Activated CD4-positive, alpha-beta memory T cell treated with anti-CD3 and anti-CD28 coated beads for 36 hours (primary cell): Measurements from ENCODE around the gene MIA3. TPM values are rescaled to one million over a fixed set of nuclear protein-coding genes. Genes with fewer than 3 reads are reported as not detected.
"Not testable (repeated sequence)": the region's sequence is repeated elsewhere in the genome, so short reads cannot be mapped to it uniquely, and the experiment has no call there.

ENCODE experiments used
- CTCF ChIA-PET: fragments of 350-600 bp; sonication (Branson Sonifier 250); formaldehyde crosslinking; loops from one replicate; lab custom pipeline; 2021; ENCODE audit warnings: antibody characterized with exemption, inconsistent platforms; lab: Charles Lee
- POLR2A ChIA-PET: fragments of 350-600 bp; sonication (Branson Sonifier 250); formaldehyde crosslinking; loops from one replicate; lab custom pipeline; 2021; ENCODE audit warnings: antibody characterized with exemption; lab: Charles Lee
- DNase-seq: peaks from one replicate; pipeline ENCODE4 v3.0.0-alpha.2; 2020
- H3K27ac Mint-ChIP-seq: one replicate; pipeline ENCODE4 v1.8.0; 2021; ENCODE audit warnings: mixed read lengths
- H3K27me3 Mint-ChIP-seq: one replicate; pipeline ENCODE4 v1.8.0; 2021; ENCODE audit warnings: mixed read lengths
- H3K36me3 Mint-ChIP-seq: one replicate; pipeline ENCODE4 v1.8.0; 2021; ENCODE audit warnings: mixed read lengths
- H3K4me1 Mint-ChIP-seq: one replicate; pipeline ENCODE4 v1.8.0; 2021; ENCODE audit warnings: low read depth, mixed read lengths
- H3K4me3 Mint-ChIP-seq: one replicate; pipeline ENCODE4 v1.8.0; 2021; ENCODE audit warnings: mild to moderate bottlenecking, mixed read lengths
- H3K9me3 Mint-ChIP-seq: one replicate; pipeline ENCODE4 v1.8.0; 2021; ENCODE audit warnings: mixed read lengths
- intact Hi-C: fragments of 100-400 bp; cut with micrococcal nuclease; formaldehyde crosslinking; loops from one replicate; pipeline ENCODE4 v1.15.1; 2023
- total RNA-seq, 2 experiments: library from RNA; stranded (reverse); gene quantifications; one replicate each; pipeline ENCODE4 v1.2.3, GENCODE V29; 2021

Gene MIA3
- total RNA-seq, 2 experiments from 2014 or later = 41.5 to 43.2 TPM

GRCh38 chr1:222600281-222600680 lies 17.6 kb upstream of the MIA3 start:
- no peaks in the 10 kb centered on the region for H3K27me3 Mint-ChIP-seq
- peaks cover 4% of the 10 kb centered on the region for H3K9me3 Mint-ChIP-seq
- ChIA-PET POLR2A (no interaction called here), CTCF (interaction anchor here (1.0 kb wide), 1 partner anchor 34 kb away, joined by 3 read pairs; no protein-coding TSS in a partner anchor)
- no peak for DNase-seq
- no peak overlapping the region for H3K4me3 Mint-ChIP-seq
- intact Hi-C loops = no loop called here
- H3K4me1 Mint-ChIP-seq = no peaks in the 10 kb centered on the region
- no peaks in the 10 kb centered on the region for H3K36me3 Mint-ChIP-seq
- no peak overlapping the region for H3K27ac Mint-ChIP-seq

GRCh38 chr1:222601257-222601656 lies 16.6 kb upstream of the MIA3 start:
- POLR2A ChIA-PET = no interaction called here
- Mint-ChIP-seq H3K9me3 (no peaks in the 10 kb centered on the region), H3K27me3 (no peaks in the 10 kb centered on the region), H3K27ac (no peak overlapping the region), H3K4me3 (no peak overlapping the region), H3K4me1 (no peaks in the 10 kb centered on the region), H3K36me3 (no peaks in the 10 kb centered on the region)
- CTCF ChIA-PET = no interaction called here
- intact Hi-C loops = no loop called here
- DNase-seq = no peak

DNA sequence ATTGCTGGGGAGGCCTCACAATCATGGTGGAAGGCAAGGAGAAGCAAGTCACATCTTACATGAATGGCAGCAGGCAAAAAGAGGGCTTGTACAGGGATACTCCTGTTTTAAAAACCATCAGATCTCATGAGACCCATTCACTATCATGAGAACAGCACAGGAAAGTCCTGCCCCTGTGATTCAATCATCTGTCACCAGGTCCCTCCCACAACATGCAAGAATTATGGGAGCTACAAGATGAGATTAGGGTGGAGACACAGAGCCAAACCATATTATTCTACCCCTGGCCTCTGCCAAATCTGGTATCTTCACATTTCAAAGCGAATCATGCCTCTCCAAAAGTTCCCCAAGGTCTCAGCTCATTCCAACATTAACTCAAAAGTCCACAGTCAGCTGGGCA lies 11.1 kb upstream of the MIA3 start:
- no peak for DNase-seq
- Mint-ChIP-seq H3K36me3 (peaks cover 3% of the 10 kb centered on the region), H3K4me1 (no peaks in the 10 kb centered on the region), H3K9me3 (no peaks in the 10 kb centered on the region), H3K27me3 (peaks cover 4% of the 10 kb centered on the region), H3K27ac (no peak overlapping the region), H3K4me3 (no peak overlapping the region)
- ChIA-PET POLR2A (no interaction called here), CTCF (interaction anchor here (0.8 to 1.4 kb wide), 2 partner anchors 27 to 514 kb away, joined by 3 to 6 read pairs; no protein-coding TSS in a partner anchor)
- intact Hi-C loops = no loop called here

DNA sequence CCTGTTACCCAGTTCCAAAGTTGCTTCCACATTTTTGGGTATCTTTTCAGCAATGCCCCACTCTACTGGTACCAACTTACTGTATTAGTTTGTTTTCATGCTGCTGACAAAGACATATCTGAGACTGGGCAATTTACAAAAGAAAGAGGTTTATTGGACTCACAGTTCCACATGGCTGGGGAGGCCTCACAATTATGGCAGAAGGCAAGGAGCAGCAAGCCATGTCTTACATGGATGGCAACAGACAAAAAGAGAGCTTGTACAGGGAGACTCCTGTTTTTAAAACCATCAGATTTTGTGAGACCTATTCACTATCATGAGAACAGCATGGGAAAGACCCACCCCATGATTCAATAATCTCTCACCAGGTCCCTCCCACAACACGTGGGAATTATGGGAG lies 8.8 kb upstream of the MIA3 start:
- H3K9me3 Mint-ChIP-seq, H3K27ac Mint-ChIP-seq, DNase-seq, H3K36me3 Mint-ChIP-seq, H3K4me1 Mint-ChIP-seq, intact Hi-C loops, CTCF ChIA-PET, H3K4me3 Mint-ChIP-seq, POLR2A ChIA-PET: not testable (repeated sequence)
- peaks cover 11% of the 10 kb centered on the region for H3K27me3 Mint-ChIP-seq

GRCh38 chr1:222610728-222611127 lies 7.2 kb upstream of the MIA3 start:
- Mint-ChIP-seq H3K4me1 (no peaks in the 10 kb centered on the region), H3K27ac (no peak overlapping the region), H3K36me3 (peaks cover 3% of the 10 kb centered on the region), H3K9me3 (no peaks in the 10 kb centered on the region), H3K4me3 (no peak overlapping the region), H3K27me3 (peaks cover 19% of the 10 kb centered on the region)
- ChIA-PET CTCF (no interaction called here), POLR2A (no interaction called here)
- DNase-seq = no peak
- intact Hi-C loops = no loop called here

GRCh38 chr1:222613627-222614026 lies 4.3 kb upstream of the MIA3 start:
- Mint-ChIP-seq H3K27ac (no peak overlapping the region), H3K36me3 (peaks cover 3% of the 10 kb centered on the region), H3K9me3 (no peaks in the 10 kb centered on the region), H3K4me3 (no peak overlapping the region), H3K27me3 (peaks cover 19% of the 10 kb centered on the region), H3K4me1 (no peaks in the 10 kb centered on the region)
- ChIA-PET CTCF (interaction anchor here (0.6 kb wide), 1 partner anchor 19 kb away, joined by 3 read pairs; no protein-coding TSS in a partner anchor), POLR2A (no interaction called here)
- no peak for DNase-seq
- intact Hi-C loops = no loop called here

GRCh38 chr1:222616525-222616924 lies 1.4 kb upstream of the MIA3 start:
- Mint-ChIP-seq H3K36me3 (no peaks in the 10 kb centered on the region), H3K27me3 (peaks cover 16% of the 10 kb centered on the region), H3K27ac (no peak overlapping the region), H3K4me1 (peaks cover 24% of the 10 kb centered on the region), H3K4me3 (no peak overlapping the region), H3K9me3 (no peaks in the 10 kb centered on the region)
- ChIA-PET CTCF (no interaction called here), POLR2A (interaction anchor here (0.7 kb wide), 1 partner anchor 63 kb away, joined by 3 read pairs; no protein-coding TSS in a partner anchor)
- no peak for DNase-seq
- intact Hi-C loops = loop anchor here (5.0 kb wide), 1 partner anchor 201 kb away; the partner anchor contains the start of gene DISP1

DNA sequence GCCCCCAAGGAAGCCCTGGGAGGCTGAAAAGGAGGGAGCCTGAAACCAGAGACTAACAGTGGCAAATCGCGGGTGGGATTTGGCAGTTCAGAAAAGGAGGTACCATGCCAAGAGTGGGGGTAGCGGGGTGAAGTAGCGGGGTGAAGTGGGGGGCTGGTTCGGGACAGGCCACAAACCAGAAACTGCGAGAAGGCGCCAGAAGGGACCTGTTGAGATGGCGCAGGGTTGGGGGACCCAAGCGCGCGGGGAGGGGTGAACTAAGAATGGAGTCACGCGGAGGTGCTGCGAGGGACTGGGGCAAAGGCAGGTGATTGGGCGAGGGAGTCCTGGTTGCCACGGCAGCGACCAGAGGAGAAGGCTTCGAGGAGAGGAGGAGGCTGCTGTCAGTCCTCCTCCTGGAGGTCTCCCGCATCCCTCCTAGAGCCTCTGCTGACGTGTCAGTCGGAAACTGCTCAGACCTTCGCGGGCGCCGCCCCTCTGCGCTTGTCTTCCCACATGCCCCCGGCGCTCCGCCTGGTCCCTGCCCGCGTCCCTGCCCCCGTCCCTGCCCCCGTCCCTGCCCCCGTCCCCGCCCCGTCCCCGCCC lies 438 bp upstream of the MIA3 start:
- H3K4me3 Mint-ChIP-seq = peak overlapping the region; percentile 79
- H3K27ac Mint-ChIP-seq = peak overlapping the region; percentile 63
- H3K4me1 Mint-ChIP-seq = peaks cover 24% of the 10 kb centered on the region
- POLR2A ChIA-PET = no interaction called here
- H3K27me3 Mint-ChIP-seq = peaks cover 15% of the 10 kb centered on the region
- peaks cover under 1% of the 10 kb centered on the region for H3K36me3 Mint-ChIP-seq
- intact Hi-C loops = loop anchor here (1.0 to 5.0 kb wide), 4 partner anchors 27 to 200 kb away; partner anchors contain the start of genes AIDA, BROX, DISP1 and TAF1A
- DNase-seq = peak; percentile 93
- no peaks in the 10 kb centered on the region for H3K9me3 Mint-ChIP-seq
- CTCF ChIA-PET = no interaction called here

DNA sequence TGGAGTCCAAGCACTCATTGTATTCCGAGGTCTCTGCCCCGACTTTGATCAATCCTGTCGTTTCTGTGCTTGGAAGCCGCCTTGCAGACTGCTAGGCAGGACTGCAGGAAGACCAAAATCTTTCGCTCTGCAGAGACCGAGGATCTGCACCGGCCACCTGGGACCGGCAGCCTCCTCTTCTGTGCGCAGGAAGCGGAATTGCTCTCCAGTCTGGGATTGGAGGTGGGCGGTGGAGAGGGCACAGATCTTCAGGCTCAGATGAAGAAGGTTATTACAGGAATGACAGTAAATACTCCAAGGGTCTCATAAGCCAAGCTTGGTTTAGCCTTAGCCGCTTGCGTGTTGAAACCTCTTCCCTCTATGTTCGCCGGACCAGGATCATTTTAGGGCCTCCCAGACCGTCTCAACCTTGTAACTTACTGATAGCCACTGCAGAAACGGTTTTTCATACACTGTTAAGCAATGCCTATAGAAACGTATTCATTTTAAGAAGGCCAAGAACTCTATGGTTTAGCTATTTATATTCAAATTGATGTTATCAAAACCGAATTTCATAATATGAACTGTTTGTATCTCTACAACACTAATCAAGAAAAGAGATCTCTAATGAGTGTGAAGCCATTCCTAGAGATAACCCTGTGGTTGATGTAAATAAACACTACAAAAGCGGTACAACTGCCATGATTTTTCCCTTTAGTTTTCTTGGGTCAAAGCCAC lies 1.1 kb downstream of the MIA3 start:
- CTCF ChIA-PET = interaction anchor here (2.5 to 3.5 kb wide), 2 partner anchors 15 to 154 kb away, joined by 9 to 15 read pairs; no protein-coding TSS in a partner anchor
- Mint-ChIP-seq H3K9me3 (no peaks in the 10 kb centered on the region), H3K27me3 (peaks cover 9% of the 10 kb centered on the region), H3K4me3 (peak overlapping the region; percentile 82), H3K4me1 (peaks cover 24% of the 10 kb centered on the region), H3K36me3 (peaks cover 10% of the 10 kb centered on the region), H3K27ac (peak overlapping the region; percentile 40)
- POLR2A ChIA-PET = no interaction called here
- intact Hi-C loops = loop anchor here (5.0 kb wide), 1 partner anchor 198 kb away; the partner anchor contains the start of gene DISP1
- peak; percentile 36 for DNase-seq

DNA sequence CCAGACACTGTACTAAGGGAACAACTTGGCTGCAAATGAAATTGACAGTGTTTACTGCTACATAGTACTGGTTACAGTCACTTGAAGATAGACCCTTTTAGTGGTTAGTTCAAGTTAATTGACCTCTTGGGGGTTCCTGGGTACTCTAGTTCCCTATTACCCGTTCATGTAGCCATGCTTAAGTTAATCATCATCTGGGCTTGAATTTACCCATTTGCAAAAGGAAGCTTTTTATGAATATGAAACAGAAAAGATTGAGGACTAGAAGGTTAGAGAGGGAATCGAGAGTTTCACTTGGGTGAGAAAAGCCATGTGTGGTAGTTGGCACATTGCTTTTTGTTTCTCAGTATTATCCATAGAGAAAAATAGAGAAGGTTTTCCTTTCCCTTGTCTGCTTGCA lies 2.7 kb downstream of the MIA3 start:
- H3K27me3 Mint-ChIP-seq = peaks cover 1% of the 10 kb centered on the region
- no peak overlapping the region for H3K27ac Mint-ChIP-seq
- H3K4me3 Mint-ChIP-seq = no peak overlapping the region
- intact Hi-C loops = no loop called here
- no peaks in the 10 kb centered on the region for H3K9me3 Mint-ChIP-seq
- peaks cover 24% of the 10 kb centered on the region for H3K4me1 Mint-ChIP-seq
- DNase-seq = no peak
- ChIA-PET POLR2A (interaction anchor here (1.0 to 1.2 kb wide), 2 partner anchors 24 to 35 kb away, joined by 4 read pairs; no protein-coding TSS in a partner anchor), CTCF (interaction anchor here (0.7 to 3.5 kb wide), 4 partner anchors 14 to 513 kb away, joined by 3 to 15 read pairs (median 7); partner anchors contain the start of gene TAF1A)
- H3K36me3 Mint-ChIP-seq = peaks cover 10% of the 10 kb centered on the region

DNA sequence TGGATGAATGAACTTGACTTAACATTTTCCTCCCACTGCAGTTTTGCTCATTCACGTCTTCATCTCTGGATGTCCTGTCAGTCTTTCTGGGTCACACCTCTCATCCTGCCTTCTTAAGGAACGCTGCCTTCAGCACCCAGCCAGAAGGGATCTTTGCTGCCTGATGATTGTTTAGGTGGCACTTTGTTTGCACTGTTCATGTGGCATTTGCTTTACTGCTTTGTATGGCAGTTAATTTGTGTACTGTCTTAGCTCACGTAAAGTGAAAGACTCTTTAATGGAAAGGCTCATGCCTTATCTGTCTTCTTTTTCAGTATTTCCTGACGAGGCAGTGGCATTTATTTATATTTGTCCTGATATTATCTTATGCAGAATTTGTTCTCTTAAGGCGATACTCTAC lies 4.9 kb downstream of the MIA3 start:
- H3K36me3 Mint-ChIP-seq = peaks cover 21% of the 10 kb centered on the region
- H3K27ac Mint-ChIP-seq = no peak overlapping the region
- ChIA-PET POLR2A (no interaction called here), CTCF (interaction anchor here (3.0 kb wide), 1 partner anchor 11 kb away, joined by 13 read pairs; no protein-coding TSS in a partner anchor)
- H3K4me1 Mint-ChIP-seq = peaks cover 24% of the 10 kb centered on the region
- H3K9me3 Mint-ChIP-seq = no peaks in the 10 kb centered on the region
- no peak for DNase-seq
- no peaks in the 10 kb centered on the region for H3K27me3 Mint-ChIP-seq
- H3K4me3 Mint-ChIP-seq = no peak overlapping the region
- intact Hi-C loops = no loop called here

DNA sequence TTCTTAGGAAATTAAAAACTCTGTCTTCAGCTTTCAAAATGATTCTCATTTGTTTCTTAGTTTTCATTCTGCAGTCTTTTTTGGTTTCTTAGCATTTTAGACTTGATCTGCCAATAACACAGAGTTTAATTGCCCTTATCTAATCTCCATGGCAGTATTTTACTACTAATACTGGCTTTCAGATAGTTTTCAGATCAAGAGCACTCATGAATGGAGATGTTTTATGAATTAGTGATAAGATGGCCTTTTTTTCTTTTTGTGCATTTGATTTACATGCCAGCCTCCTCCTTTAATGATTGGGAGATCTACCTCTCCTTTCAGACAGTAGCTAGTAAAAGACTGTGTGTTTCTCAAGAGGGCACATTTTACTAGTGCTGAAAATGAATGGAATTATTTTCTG lies 5.6 kb downstream of the MIA3 start:
- Mint-ChIP-seq H3K4me1 (peaks cover 24% of the 10 kb centered on the region), H3K4me3 (no peak overlapping the region), H3K27ac (no peak overlapping the region), H3K36me3 (peaks cover 27% of the 10 kb centered on the region), H3K27me3 (no peaks in the 10 kb centered on the region), H3K9me3 (no peaks in the 10 kb centered on the region)
- intact Hi-C loops = no loop called here
- CTCF ChIA-PET = interaction anchor here (3.0 kb wide), 1 partner anchor 11 kb away, joined by 13 read pairs; no protein-coding TSS in a partner anchor
- DNase-seq = no peak
- POLR2A ChIA-PET = no interaction called here
